GM12878 (cell line): ENCODE measurements around the gene RBBP5. TPM values are rescaled to one million over a fixed set of nuclear protein-coding genes. Genes with fewer than 3 reads are reported as not detected.

Experiments used
- ATAC-seq: fragments of 200-7000 bp; cut with Tn5 transposase; 3 replicates; pipeline ENCODE4 v1.9.1; 2020; ENCODE audit warnings: mild to moderate bottlenecking, moderate library complexity
- BruUV-seq: library from RNA; stranded (reverse); fragments of 400-500 nt; replicated peaks from 2 replicates; lab custom pipeline; 2021; lab: Mats Ljungman, UMichigan
- CTCF ChIA-PET: fragments of 300-600 bp; sonication (Branson Sonifier 250); formaldehyde crosslinking; extraction: SDS; loops from one replicate; lab custom pipeline; 2021; ENCODE audit warnings: inconsistent platforms; lab: Yijun Ruan, JAX
- POLR2A ChIA-PET: fragments of 350-600 bp; formaldehyde crosslinking; extraction: SDS; loops from one replicate; lab custom pipeline; 2021; ENCODE audit warnings: inconsistent platforms; lab: Charles Lee
- RAD21 ChIA-PET: fragments of 300-600 bp; sonication (Branson Sonifier 250); formaldehyde crosslinking; loops from one replicate; lab custom pipeline; 2023; ENCODE audit warnings: antibody characterized with exemption; ENCODE audit not compliant: unreplicated experiment; lab: Charles Lee
- SMC1A ChIA-PET: fragments of 300-600 bp; sonication (Branson Sonifier 250); formaldehyde crosslinking; loops from one replicate; lab custom pipeline; 2023; ENCODE audit not compliant: unreplicated experiment, uncharacterized antibody; lab: Charles Lee
- DNase-seq: peaks from one replicate; pipeline ENCODE4 v3.0.0-alpha.2; 2011; ENCODE audit warnings: low read depth, low spot score
- FAIRE-seq: peaks from 3 replicates; lab custom pipeline; 2011; peaks lifted over from hg19 to GRCh38; lab: Jason Lieb, UNC
- H2AFZ ChIP-seq: 2 replicates; pipeline ENCODE4 v1.6.0; 2011; ENCODE audit warnings: low read depth, low read length, control low read depth; ENCODE audit not compliant: control insufficient read depth
- H3K27ac ChIP-seq: 2 replicates; pipeline ENCODE4 v1.5.1; 2011; ENCODE audit warnings: control low read depth; ENCODE audit not compliant: control insufficient read depth, insufficient read depth
- H3K27me3 ChIP-seq, 2 experiments: replicated peaks in 1 of 2; 2 replicates each; pipeline versions ENCODE4 v1.6.0 to v1.6.1; 2011; ENCODE audit warnings: low read length in 1 of 2; ENCODE audit not compliant: control insufficient read depth in 2 of 2, insufficient read depth in 2 of 2
- H3K36me3 ChIP-seq, 2 experiments: 2 replicates each; pipeline ENCODE4 v1.5.1; 2011; ENCODE audit warnings: low read length in 1 of 2; ENCODE audit not compliant: control insufficient read depth in 2 of 2, insufficient read depth in 2 of 2
- H3K4me1 ChIP-seq: 2 replicates; pipeline ENCODE4 v1.6.1; 2011; ENCODE audit warnings: mild to moderate bottlenecking, low read length, moderate library complexity, mixed read lengths; ENCODE audit not compliant: control insufficient read depth, insufficient read depth
- H3K4me2 ChIP-seq: 2 replicates; pipeline ENCODE4 v1.6.0; 2011; ENCODE audit warnings: control low read depth; ENCODE audit not compliant: control insufficient read depth, insufficient read depth
- H3K4me3 ChIP-seq: fragments of 200-600 bp; sonication (generic); 2 replicates; pipeline ENCODE4 v1.5.1; 2016
- H3K79me2 ChIP-seq: 2 replicates; pipeline ENCODE4 v1.6.0; 2011; ENCODE audit warnings: low read length; ENCODE audit not compliant: control insufficient read depth, insufficient read depth
- H3K9ac ChIP-seq: 2 replicates; pipeline ENCODE4 v1.8.0; 2011; ENCODE audit warnings: low read length, control low read depth, mixed read lengths; ENCODE audit not compliant: control insufficient read depth, insufficient read depth
- H3K9me3 ChIP-seq: replicated peaks from 3 replicates; pipeline ENCODE4 v1.5.1; 2011; ENCODE audit warnings: mild to moderate bottlenecking, low read length; ENCODE audit not compliant: control insufficient read depth, insufficient read depth
- H4K20me1 ChIP-seq: 2 replicates; pipeline ENCODE4 v1.6.0; 2011; ENCODE audit not compliant: control insufficient read depth, insufficient read depth
- BHLHE40 ChIP-seq, 2 experiments: fragments of 450-650 bp in 1 of 2; IDR thresholded peaks; 2 replicates each; pipeline ENCODE4 v1.6.1; 2011 to 2017; ENCODE audit warnings: low read depth in 2 of 2, borderline replicate concordance in 1 of 2, improper control_type of control experiment in 1 of 2, low read length in 1 of 2, mild to moderate bottlenecking in 1 of 2
- CEBPB ChIP-seq, 2 experiments: fragments of 150-350 bp in 1 of 2; IDR thresholded peaks; 2 replicates each; pipeline ENCODE4 v1.6.1; 2012 to 2014; ENCODE audit warnings: low read depth in 2 of 2, low read length in 2 of 2, borderline replicate concordance in 1 of 2, inconsistent platforms in 1 of 2
- EP300 ChIP-seq, 2 experiments: fragments of 150-350 bp in 1 of 2; IDR thresholded peaks; 2 replicates each; pipeline ENCODE4 v1.6.1; 2011 to 2012; ENCODE audit warnings: low read depth in 2 of 2, low read length in 2 of 2, borderline replicate concordance in 1 of 2, improper control_type of control experiment in 1 of 2, inconsistent platforms in 1 of 2; ENCODE audit not compliant: control insufficient read depth in 1 of 2
- FOXM1 ChIP-seq: IDR thresholded peaks from 2 replicates; pipeline ENCODE4 v1.6.1; 2012; ENCODE audit warnings: low read depth, mild to moderate bottlenecking, inconsistent platforms, low read length, moderate library complexity
- HSF1 ChIP-seq: fragments of 150-350 bp; IDR thresholded peaks from 2 replicates; pipeline ENCODE4 v1.6.1; 2014; ENCODE audit warnings: mild to moderate bottlenecking, low read depth, low read length
- JUNB ChIP-seq: IDR thresholded peaks from 2 replicates; pipeline ENCODE4 v1.6.1; 2016; ENCODE audit warnings: antibody characterized with exemption, mild to moderate bottlenecking
- KAT2A ChIP-seq: conservative IDR thresholded peaks from 2 replicates; pipeline ENCODE4 v1.6.1; 2011; ENCODE audit warnings: low read depth, low read length; ENCODE audit not compliant: control insufficient read depth
- SMAD5 ChIP-seq: IDR thresholded peaks from 2 replicates; pipeline ENCODE4 v1.6.1; 2016; ENCODE audit warnings: antibody characterized with exemption, low read depth
- ZNF274 ChIP-seq: IDR thresholded peaks from one replicate; pipeline ENCODE4 v1.8.0; 2011; ENCODE audit not compliant: insufficient read length, insufficient read depth
- WGBS: methylation state at CpG from one replicate; pipeline ENCODE4 v1.1.6; 2016; ENCODE audit warnings: low lambda C conversion rate; ENCODE audit not compliant: insufficient replicate concordance, insufficient coverage; ENCODE audit errors: missing lambda C conversion rate; 5-methylcytosine and 5-hydroxymethylcytosine counted together
- in situ Hi-C: fragments of 300-500 bp; cut with MboI; formaldehyde crosslinking; loops from 9 replicates; pipeline ENCODE4 v1.14.3; 2018; ENCODE audit warnings: mixed read lengths
- intact Hi-C: fragments of 100-400 bp; cut with micrococcal nuclease; formaldehyde crosslinking; loops from one replicate; pipeline ENCODE4 v1.14.2; 2022; ENCODE audit not compliant: unreplicated experiment
- polyA plus RNA-seq, 11 experiments: library from polyadenylated mRNA; depleted of rRNA in 4 of 11; unstranded in 6 of 11; stranded (reverse) in 5 of 11; fragments of >200 nt; fragmentation: Nextera tagmentation in 4 of 11; fragmentation: Illumina TruSeq in 1 of 11; extraction: Ambion mirVana in 4 of 11; extraction: Trizol in 1 of 11; gene quantifications; 1 replicate in 1 of 11; 2 replicates in 10 of 11; pipeline versions ENCODE4 v1.2.1 to v1.2.3, GENCODE V29; 2011 to 2016; ENCODE audit warnings: inconsistent platforms in 2 of 11, missing spikeins in 2 of 11, low read depth in 1 of 11
- total RNA-seq, 4 experiments: library from RNA; depleted of rRNA in 3 of 4; stranded (reverse); fragments of >200 nt in 3 of 4; fragmentation: Illumina TruSeq in 1 of 4; extraction: Trizol in 1 of 4; gene quantifications; 2 replicates each; pipeline versions ENCODE4 v1.2.1 to v1.2.3, GENCODE V29; 2013 to 2021

Gene RBBP5
- total and polyA plus RNA-seq, 10 of the 15 experiments (the other 5 are each of a cell fraction or from before 2014, with no cell fraction given), result 10.0 to 20.6 (median 14.8) TPM

DNA sequence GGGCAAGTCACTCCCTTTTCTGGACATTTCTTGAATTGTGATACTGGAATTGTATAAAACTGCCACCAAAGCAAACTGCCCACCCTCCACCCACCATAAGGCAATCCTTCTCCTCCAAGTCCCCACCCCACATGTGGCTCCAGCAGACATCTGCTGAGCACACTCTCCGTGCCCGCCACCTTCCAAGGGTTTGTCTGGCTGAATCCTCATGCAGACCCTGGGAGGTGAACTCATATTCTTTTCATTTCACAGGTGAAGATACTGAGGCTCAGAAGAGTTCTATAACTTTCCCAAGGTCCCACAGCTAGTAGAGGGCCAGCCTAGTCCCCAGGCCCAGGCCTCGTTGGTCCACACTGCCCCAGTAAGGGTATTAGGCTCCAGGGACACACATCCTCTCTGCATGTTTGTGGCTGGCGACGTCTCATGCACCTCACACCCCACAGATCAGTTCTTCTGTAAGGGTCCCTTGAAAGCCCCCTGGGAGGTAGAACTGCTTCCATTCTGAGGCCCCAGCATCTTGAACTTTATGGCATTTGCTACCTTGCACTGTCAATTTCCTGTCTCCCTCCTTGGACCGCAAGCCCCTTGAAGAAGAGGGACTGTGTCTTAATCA is 64.7 kb downstream of the RBBP5 start:
- DNase-seq (no peak), FAIRE-seq (no peak), ATAC-seq (no peak)
- Histone ChIP-seq H3K36me3 (no peaks in the 10 kb centered on the region), H3K27me3 (no peaks in the 10 kb centered on the region; a peak in 2 of 4 replicates), H3K27ac (no peak overlapping the region), H3K4me1 (no peaks in the 10 kb centered on the region), H3K4me3 (no peak overlapping the region), H2AFZ (no peak overlapping the region), H4K20me1 (no peaks in the 10 kb centered on the region), H3K9ac (no peak overlapping the region), H3K4me2 (no peak overlapping the region), H3K9me3 (no peaks in the 10 kb centered on the region), H3K79me2 (no peaks in the 10 kb centered on the region)
- ChIA-PET POLR2A (no interaction called here), RAD21 (no interaction called here), SMC1A (no interaction called here), CTCF (interaction anchor here (1.2 to 1.8 kb wide), 2 partner anchors 68 to 84 kb away, joined by 3 to 8 read pairs; no protein-coding TSS in a partner anchor)
- in situ Hi-C loops, result no loop called here
- BruUV-seq, result no TSS peak
- no peak for TF ChIP-seq CEBPB (IDR thresholded peaks at IDR 0.05; ENCODE audit: borderline replicate concordance in 1 of 2, low read depth in 2 of 2, low read length in 2 of 2)
- TF ChIP-seq JUNB, result no peak
- TF ChIP-seq HSF1, result no peak
- TF ChIP-seq EP300 (IDR thresholded peaks at IDR 0.05; ENCODE audit: borderline replicate concordance in 1 of 2, control insufficient read depth in 1 of 2, low read depth in 2 of 2, low read length in 2 of 2), result no peak
- no peak for TF ChIP-seq ZNF274
- TF ChIP-seq BHLHE40 (IDR thresholded peaks at IDR 0.05; ENCODE audit: borderline replicate concordance in 1 of 2, low read depth in 2 of 2, low read length in 1 of 2), result no peak
- TF ChIP-seq FOXM1, result no peak
- no peak for TF ChIP-seq SMAD5
- no peak for TF ChIP-seq KAT2A
- intact Hi-C loops, result no loop called here
- WGBS, result 67% methylated on average over 6 of the region's 6 CpGs
